T-helper 2 cell treated with Interferon-gamma antibody and Interleukin-4, amounts not matched to agents 100 ng/mL and 5 ng/mL, for 36 hours (primary cell): ENCODE data around the gene PCDHGC5. TPM values are rescaled to one million over a fixed set of nuclear protein-coding genes. Genes with fewer than 3 reads are reported as not detected.

ENCODE experiments used
- intact Hi-C: fragments of 100-400 bp; cut with micrococcal nuclease; formaldehyde crosslinking; loops from one replicate; pipeline ENCODE4 v1.15.1; 2023
- total RNA-seq: library from RNA; stranded (reverse); gene quantifications from 2 replicates; pipeline ENCODE4 v1.2.3, GENCODE V29; 2022

Gene PCDHGC5
- total RNA-seq, 1 donor from 2014 or later, result not detected

GRCh38 chr5:141490271-141490670 is 1.4 kb downstream of the PCDHGC5 start:
- intact Hi-C loops, result no loop called here

GRCh38 chr5:141490771-141491170 is 1.9 kb downstream of the PCDHGC5 start:
- intact Hi-C loops, result no loop called here

- intact Hi-C loops, result no loop called here
Measured at GRCh38 chr5:141491323-141492167, 2.7 kb downstream of the PCDHGC5 start.

- intact Hi-C loops, result no loop called here
Measured at GRCh38 chr5:141492168-141492885, 3.4 kb downstream of the PCDHGC5 start.

- intact Hi-C loops, result no loop called here
Measured at GRCh38 chr5:141493500-141494422, 4.9 kb downstream of the PCDHGC5 start.

- intact Hi-C loops, result no loop called here
Measured at GRCh38 chr5:141494761-141495452, 6.0 kb downstream of the PCDHGC5 start.

- intact Hi-C loops, result no loop called here
Measured at GRCh38 chr5:141495453-141495811, 6.6 kb downstream of the PCDHGC5 start.

- intact Hi-C loops, result no loop called here
Measured at GRCh38 chr5:141496038-141496437, 7.2 kb downstream of the PCDHGC5 start.

- intact Hi-C loops, result no loop called here
Measured at GRCh38 chr5:141501761-141502160, 12.9 kb downstream of the PCDHGC5 start.

- intact Hi-C loops, result no loop called here
Measured at GRCh38 chr5:141503681-141504080, 14.8 kb downstream of the PCDHGC5 start.

GRCh38 chr5:141504216-141504615 is 15.3 kb downstream of the PCDHGC5 start:
- intact Hi-C loops, result no loop called here

GRCh38 chr5:141506381-141507155 is 17.7 kb downstream of the PCDHGC5 start:
- intact Hi-C loops, result no loop called here

- intact Hi-C loops, result no loop called here
Measured at GRCh38 chr5:141507387-141508091, 18.7 kb downstream of the PCDHGC5 start.

- intact Hi-C loops, result no loop called here
Measured at GRCh38 chr5:141508440-141508797, 19.5 kb downstream of the PCDHGC5 start.

- intact Hi-C loops, result no loop called here
Measured at GRCh38 chr5:141508798-141509611, 20.1 kb downstream of the PCDHGC5 start.

GRCh38 chr5:141510160-141510559 is 21.3 kb downstream of the PCDHGC5 start:
- intact Hi-C loops, result no loop called here

- intact Hi-C loops, result no loop called here
Measured at GRCh38 chr5:141510850-141511601, 22.1 kb downstream of the PCDHGC5 start.

- intact Hi-C loops, result loop anchor here (1.0 to 2.0 kb wide), 5 partner anchors 53 to 191 kb away; partner anchors contain the start of genes PCDHGA10, PCDHGB7 and TAF7
Measured at GRCh38 chr5:141511771-141512325, 23.0 kb downstream of the PCDHGC5 start.
